ENCODE data around the gene RNASE12. TPM values are rescaled to one million over a fixed set of nuclear protein-coding genes. Genes with fewer than 3 reads are reported as not detected.

Gene RNASE12
- total and polyA plus RNA-seq, 9 of the 15 experiments (the other 6 are each of a cell fraction or from before 2014, with no cell fraction given), result 0.24 TPM; not detected in 8

DNA sequence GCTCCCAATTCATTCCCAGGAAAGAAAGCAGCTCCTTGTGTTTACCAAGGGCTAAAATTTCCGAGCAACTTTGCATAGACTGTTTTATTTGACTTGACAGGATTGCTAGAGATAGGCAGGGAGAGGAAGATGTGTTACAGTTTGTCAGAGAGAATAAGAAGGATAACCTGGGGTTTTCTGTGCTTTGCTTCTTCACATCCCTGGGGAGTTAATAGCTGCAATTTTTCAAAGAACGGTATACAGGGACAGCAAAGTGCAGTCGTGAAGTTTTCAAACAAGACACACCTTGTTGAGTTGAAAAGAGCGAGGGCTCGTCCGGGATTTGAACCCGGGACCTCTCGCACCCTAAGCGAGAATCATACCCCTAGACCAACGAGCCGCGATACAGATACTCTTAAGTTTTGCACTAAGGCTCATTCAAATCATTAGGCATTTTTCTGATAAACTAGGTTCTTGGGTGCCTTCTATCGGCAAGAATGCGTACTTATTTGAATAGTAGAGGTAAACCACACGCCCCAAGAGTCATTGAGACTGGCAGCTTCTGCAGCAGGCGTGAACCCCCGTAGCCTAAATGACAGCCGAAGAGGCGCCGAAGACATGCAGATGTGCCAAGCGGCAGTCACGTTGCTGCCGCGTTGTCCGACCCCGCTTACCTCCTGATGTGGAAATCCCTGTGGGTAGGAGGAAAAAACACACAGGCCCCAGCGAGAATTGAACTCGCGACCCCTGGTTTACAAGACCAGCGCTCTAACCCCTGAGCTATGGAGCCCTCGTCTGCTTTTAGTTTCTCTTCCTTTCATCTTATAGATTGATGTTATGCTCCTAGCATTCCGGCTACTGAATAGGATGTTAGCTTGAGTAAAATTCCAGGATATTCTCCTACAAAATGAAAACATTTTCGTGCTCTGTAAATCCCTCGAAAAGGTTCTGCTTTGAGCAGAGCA is 22.2 kb upstream of the RNASE12 start (continued):
- TF ChIP-seq, protein P1, sequence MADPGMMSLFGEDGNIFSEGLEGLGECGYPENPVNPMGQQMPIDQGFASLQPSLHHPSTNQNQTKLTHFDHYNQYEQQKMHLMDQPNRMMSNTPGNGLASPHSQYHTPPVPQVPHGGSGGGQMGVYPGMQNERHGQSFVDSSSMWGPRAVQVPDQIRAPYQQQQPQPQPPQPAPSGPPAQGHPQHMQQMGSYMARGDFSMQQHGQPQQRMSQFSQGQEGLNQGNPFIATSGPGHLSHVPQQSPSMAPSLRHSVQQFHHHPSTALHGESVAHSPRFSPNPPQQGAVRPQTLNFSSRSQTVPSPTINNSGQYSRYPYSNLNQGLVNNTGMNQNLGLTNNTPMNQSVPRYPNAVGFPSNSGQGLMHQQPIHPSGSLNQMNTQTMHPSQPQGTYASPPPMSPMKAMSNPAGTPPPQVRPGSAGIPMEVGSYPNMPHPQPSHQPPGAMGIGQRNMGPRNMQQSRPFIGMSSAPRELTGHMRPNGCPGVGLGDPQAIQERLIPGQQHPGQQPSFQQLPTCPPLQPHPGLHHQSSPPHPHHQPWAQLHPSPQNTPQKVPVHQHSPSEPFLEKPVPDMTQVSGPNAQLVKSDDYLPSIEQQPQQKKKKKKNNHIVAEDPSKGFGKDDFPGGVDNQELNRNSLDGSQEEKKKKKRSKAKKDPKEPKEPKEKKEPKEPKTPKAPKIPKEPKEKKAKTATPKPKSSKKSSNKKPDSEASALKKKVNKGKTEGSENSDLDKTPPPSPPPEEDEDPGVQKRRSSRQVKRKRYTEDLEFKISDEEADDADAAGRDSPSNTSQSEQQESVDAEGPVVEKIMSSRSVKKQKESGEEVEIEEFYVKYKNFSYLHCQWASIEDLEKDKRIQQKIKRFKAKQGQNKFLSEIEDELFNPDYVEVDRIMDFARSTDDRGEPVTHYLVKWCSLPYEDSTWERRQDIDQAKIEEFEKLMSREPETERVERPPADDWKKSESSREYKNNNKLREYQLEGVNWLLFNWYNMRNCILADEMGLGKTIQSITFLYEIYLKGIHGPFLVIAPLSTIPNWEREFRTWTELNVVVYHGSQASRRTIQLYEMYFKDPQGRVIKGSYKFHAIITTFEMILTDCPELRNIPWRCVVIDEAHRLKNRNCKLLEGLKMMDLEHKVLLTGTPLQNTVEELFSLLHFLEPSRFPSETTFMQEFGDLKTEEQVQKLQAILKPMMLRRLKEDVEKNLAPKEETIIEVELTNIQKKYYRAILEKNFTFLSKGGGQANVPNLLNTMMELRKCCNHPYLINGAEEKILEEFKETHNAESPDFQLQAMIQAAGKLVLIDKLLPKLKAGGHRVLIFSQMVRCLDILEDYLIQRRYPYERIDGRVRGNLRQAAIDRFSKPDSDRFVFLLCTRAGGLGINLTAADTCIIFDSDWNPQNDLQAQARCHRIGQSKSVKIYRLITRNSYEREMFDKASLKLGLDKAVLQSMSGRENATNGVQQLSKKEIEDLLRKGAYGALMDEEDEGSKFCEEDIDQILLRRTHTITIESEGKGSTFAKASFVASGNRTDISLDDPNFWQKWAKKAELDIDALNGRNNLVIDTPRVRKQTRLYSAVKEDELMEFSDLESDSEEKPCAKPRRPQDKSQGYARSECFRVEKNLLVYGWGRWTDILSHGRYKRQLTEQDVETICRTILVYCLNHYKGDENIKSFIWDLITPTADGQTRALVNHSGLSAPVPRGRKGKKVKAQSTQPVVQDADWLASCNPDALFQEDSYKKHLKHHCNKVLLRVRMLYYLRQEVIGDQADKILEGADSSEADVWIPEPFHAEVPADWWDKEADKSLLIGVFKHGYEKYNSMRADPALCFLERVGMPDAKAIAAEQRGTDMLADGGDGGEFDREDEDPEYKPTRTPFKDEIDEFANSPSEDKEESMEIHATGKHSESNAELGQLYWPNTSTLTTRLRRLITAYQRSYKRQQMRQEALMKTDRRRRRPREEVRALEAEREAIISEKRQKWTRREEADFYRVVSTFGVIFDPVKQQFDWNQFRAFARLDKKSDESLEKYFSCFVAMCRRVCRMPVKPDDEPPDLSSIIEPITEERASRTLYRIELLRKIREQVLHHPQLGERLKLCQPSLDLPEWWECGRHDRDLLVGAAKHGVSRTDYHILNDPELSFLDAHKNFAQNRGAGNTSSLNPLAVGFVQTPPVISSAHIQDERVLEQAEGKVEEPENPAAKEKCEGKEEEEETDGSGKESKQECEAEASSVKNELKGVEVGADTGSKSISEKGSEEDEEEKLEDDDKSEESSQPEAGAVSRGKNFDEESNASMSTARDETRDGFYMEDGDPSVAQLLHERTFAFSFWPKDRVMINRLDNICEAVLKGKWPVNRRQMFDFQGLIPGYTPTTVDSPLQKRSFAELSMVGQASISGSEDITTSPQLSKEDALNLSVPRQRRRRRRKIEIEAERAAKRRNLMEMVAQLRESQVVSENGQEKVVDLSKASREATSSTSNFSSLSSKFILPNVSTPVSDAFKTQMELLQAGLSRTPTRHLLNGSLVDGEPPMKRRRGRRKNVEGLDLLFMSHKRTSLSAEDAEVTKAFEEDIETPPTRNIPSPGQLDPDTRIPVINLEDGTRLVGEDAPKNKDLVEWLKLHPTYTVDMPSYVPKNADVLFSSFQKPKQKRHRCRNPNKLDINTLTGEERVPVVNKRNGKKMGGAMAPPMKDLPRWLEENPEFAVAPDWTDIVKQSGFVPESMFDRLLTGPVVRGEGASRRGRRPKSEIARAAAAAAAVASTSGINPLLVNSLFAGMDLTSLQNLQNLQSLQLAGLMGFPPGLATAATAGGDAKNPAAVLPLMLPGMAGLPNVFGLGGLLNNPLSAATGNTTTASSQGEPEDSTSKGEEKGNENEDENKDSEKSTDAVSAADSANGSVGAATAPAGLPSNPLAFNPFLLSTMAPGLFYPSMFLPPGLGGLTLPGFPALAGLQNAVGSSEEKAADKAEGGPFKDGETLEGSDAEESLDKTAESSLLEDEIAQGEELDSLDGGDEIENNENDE (IDR thresholded peaks at IDR 0.05; ENCODE audit: low read depth, low read length), result no peak
- TF ChIP-seq ZBTB1 (CRISPR knock-in tag; IDR thresholded peaks at IDR 0.05; ENCODE audit: borderline replicate concordance, low read depth) (no peak), CHD4 (IDR thresholded peaks at IDR 0.05; ENCODE audit: insufficient read depth, insufficient replicate concordance, low read depth, low read length, poor library complexity, severe bottlenecking) (no peak), LEF1 (IDR thresholded peaks at IDR 0.05) (peak; percentile 50), ZNF263 (CRISPR knock-in tag; IDR thresholded peaks at IDR 0.05; ENCODE audit: borderline replicate concordance) (no peak), ELF4 (CRISPR knock-in tag; IDR thresholded peaks at IDR 0.05) (no peak), ZNF57 (CRISPR knock-in tag; IDR thresholded peaks at IDR 0.05) (no peak), TRIM28 (IDR thresholded peaks at IDR 0.05) (no peak)
- TF ChIP-seq, protein P2, sequence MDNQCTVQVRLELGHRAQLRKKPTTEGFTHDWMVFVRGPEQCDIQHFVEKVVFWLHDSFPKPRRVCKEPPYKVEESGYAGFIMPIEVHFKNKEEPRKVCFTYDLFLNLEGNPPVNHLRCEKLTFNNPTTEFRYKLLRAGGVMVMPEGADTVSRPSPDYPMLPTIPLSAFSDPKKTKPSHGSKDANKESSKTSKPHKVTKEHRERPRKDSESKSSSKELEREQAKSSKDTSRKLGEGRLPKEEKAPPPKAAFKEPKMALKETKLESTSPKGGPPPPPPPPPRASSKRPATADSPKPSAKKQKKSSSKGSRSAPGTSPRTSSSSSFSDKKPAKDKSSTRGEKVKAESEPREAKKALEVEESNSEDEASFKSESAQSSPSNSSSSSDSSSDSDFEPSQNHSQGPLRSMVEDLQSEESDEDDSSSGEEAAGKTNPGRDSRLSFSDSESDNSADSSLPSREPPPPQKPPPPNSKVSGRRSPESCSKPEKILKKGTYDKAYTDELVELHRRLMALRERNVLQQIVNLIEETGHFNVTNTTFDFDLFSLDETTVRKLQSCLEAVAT (IDR thresholded peaks at IDR 0.05), result peak in 1 of 2 experiments; percentile 77; a peak in 2 of 4 replicates
- TF ChIP-seq, protein P3, sequence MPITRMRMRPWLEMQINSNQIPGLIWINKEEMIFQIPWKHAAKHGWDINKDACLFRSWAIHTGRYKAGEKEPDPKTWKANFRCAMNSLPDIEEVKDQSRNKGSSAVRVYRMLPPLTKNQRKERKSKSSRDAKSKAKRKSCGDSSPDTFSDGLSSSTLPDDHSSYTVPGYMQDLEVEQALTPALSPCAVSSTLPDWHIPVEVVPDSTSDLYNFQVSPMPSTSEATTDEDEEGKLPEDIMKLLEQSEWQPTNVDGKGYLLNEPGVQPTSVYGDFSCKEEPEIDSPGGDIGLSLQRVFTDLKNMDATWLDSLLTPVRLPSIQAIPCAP (CRISPR knock-in tag; IDR thresholded peaks at IDR 0.05; ENCODE audit: borderline replicate concordance), result no peak
- TF ChIP-seq, protein P4, sequence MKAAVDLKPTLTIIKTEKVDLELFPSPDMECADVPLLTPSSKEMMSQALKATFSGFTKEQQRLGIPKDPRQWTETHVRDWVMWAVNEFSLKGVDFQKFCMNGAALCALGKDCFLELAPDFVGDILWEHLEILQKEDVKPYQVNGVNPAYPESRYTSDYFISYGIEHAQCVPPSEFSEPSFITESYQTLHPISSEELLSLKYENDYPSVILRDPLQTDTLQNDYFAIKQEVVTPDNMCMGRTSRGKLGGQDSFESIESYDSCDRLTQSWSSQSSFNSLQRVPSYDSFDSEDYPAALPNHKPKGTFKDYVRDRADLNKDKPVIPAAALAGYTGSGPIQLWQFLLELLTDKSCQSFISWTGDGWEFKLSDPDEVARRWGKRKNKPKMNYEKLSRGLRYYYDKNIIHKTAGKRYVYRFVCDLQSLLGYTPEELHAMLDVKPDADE (conservative IDR thresholded peaks at IDR 0.05; ENCODE audit: control insufficient read depth, low read depth, low read length), result 0 out of 2 replicates have a peak, but pooled peaks have one; percentile 34

Data from K562 (cell line).